Lung (tissue), 16 donors: ENCODE measurements around the gene PRAMEF2. TPM values are rescaled to one million over a fixed set of nuclear protein-coding genes. Genes with fewer than 3 reads are reported as not detected.
"Not testable (repeated sequence)": the region's sequence is repeated elsewhere in the genome, so short reads cannot be mapped to it uniquely, and the experiment has no call there.

Experiments
- ATAC-seq: fragments of 200-7000 bp; cut with Tn5 transposase; one replicate; pipeline ENCODE4 v1.9.1; 2020; ENCODE audit warnings: moderate number of reproducible peaks; ENCODE audit not compliant: insufficient read depth, low FRiP score
- DNase-seq, 3 donors: peaks; one replicate each; pipeline ENCODE4 v3.0.0-alpha.2; 2013 to 2017
- H3K27ac ChIP-seq, 2 donors: one replicate each; pipeline ENCODE4 v1.5.1; 2013; ENCODE audit warnings: mild to moderate bottlenecking in 2 of 2, moderate library complexity in 2 of 2, control low read depth in 1 of 2, inconsistent platforms in 1 of 2, low read depth in 1 of 2, low read length in 1 of 2
- H3K27me3 ChIP-seq, 3 donors: one replicate each; pipeline ENCODE4 v1.5.1; 2013; ENCODE audit warnings: low read length in 2 of 3; ENCODE audit not compliant: control insufficient read depth in 3 of 3, insufficient read depth in 3 of 3
- H3K36me3 ChIP-seq, 4 donors: one replicate each; pipeline ENCODE4 v1.5.1; 2013; ENCODE audit warnings: low read length in 4 of 4, mild to moderate bottlenecking in 1 of 4, moderate library complexity in 1 of 4; ENCODE audit not compliant: control insufficient read depth in 4 of 4, insufficient read depth in 4 of 4
- H3K4me1 ChIP-seq, 5 donors: one replicate each; pipeline ENCODE4 v1.5.1; 2013; ENCODE audit warnings: low read length in 5 of 5, mild to moderate bottlenecking in 2 of 5, moderate library complexity in 1 of 5; ENCODE audit not compliant: control insufficient read depth in 5 of 5, insufficient read depth in 5 of 5
- H3K4me3 ChIP-seq: one replicate; pipeline ENCODE4 v1.5.1; 2013; ENCODE audit warnings: mild to moderate bottlenecking, control low read depth, moderate library complexity
- H3K9ac ChIP-seq, 2 donors: one replicate each; pipeline ENCODE4 v1.5.1; 2013; ENCODE audit warnings: low read length in 2 of 2, control low read depth in 1 of 2; ENCODE audit not compliant: insufficient read depth in 1 of 2
- H3K9me3 ChIP-seq, 4 donors: one replicate each; pipeline ENCODE4 v1.5.1; 2013; ENCODE audit warnings: low read length in 3 of 4, mild to moderate bottlenecking in 1 of 4, moderate library complexity in 1 of 4; ENCODE audit not compliant: control insufficient read depth in 4 of 4, insufficient read depth in 3 of 4
- WGBS, 2 donors: extraction: QIAGEN DNeasy Blood & Tissue Kit; methylation state at CpG; one replicate each; pipeline ENCODE4 v1.1.7; 2013; 5-methylcytosine and 5-hydroxymethylcytosine counted together
- long read RNA-seq, 5 donors: transcript quantifications; one replicate each; lab custom pipeline, GENCODE V29; 2026
- polyA plus RNA-seq, 2 donors: library from polyadenylated mRNA; stranded (reverse); fragments of 200-250 nt; gene quantifications; one replicate each; pipeline ENCODE4 v1.2.1, GENCODE V29; 2013
- total RNA-seq, 2 donors: library from RNA; depleted of rRNA in 1 of 2; stranded (reverse); fragments of >200 nt in 1 of 2; gene quantifications; one replicate each; pipeline ENCODE4 v1.2.1, GENCODE V29; 2014 to 2021
- TF ChIP-seq, protein P1 (sequence below): IDR thresholded peaks from 2 replicates; pipeline ENCODE4 v1.5.1; 2012; ENCODE audit warnings: mild to moderate bottlenecking; ENCODE audit errors: control extremely low read depth, extremely low read depth
- donor health status: control.
- donor health status: control.
- donor health status: Bipolar disorder and iron deficiency.
- donor health status: healthy.
- donor health status: DM: yes; HTN: yes; CAD: no.

The PRAMEF2 gene
- total RNA-seq (not detected), polyA plus RNA-seq (not detected)
- long read RNA-seq, donor 1, result 0 reads
- long read RNA-seq, donor 2, result 0 reads
- long read RNA-seq, donor 3, result 0 reads
- long read RNA-seq, donor 4, result 0 reads
- long read RNA-seq, donor 5, result 0 reads

- 75 to 83% methylated on average over 2 of the region's 2 CpGs for WGBS, 2 donors
- not testable (repeated sequence) for H3K4me3 ChIP-seq, DNase-seq, H3K9ac ChIP-seq, ATAC-seq, H3K4me1 ChIP-seq, H3K27ac ChIP-seq, H3K9me3 ChIP-seq, H3K36me3 ChIP-seq, H3K27me3 ChIP-seq
Observed at GRCh38 chr1:12856786-12857185, at the start of gene PRAMEF2. Gene PRAMEF2, plus strand, starts transcription at chr1:12857086. Its CDS starts 1,924 bp downstream, at chr1:12859010.

DNA sequence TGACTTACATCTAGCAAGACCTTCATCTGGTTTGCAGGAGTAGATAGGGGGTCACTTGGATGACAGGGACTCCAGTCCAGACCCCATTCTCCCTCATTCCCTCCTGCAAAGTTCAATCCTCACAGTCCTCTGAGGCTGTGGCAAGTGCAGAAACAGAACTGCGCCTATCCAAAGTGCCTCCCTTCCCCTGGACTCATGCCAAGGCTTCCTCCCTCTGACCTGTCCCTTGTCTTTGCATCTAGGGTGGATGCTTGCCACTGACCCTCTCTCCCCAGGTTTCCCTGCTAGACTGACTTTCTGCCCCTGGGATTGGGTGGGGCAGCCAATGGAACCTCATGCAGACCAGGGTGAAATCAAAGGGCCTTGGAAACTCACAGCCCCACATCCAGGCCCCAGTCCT is 47.0 kb upstream of the PRAMEF2 start:
- no peak for ATAC-seq
- no peaks in the 10 kb centered on the region for H3K27me3 ChIP-seq

DNA sequence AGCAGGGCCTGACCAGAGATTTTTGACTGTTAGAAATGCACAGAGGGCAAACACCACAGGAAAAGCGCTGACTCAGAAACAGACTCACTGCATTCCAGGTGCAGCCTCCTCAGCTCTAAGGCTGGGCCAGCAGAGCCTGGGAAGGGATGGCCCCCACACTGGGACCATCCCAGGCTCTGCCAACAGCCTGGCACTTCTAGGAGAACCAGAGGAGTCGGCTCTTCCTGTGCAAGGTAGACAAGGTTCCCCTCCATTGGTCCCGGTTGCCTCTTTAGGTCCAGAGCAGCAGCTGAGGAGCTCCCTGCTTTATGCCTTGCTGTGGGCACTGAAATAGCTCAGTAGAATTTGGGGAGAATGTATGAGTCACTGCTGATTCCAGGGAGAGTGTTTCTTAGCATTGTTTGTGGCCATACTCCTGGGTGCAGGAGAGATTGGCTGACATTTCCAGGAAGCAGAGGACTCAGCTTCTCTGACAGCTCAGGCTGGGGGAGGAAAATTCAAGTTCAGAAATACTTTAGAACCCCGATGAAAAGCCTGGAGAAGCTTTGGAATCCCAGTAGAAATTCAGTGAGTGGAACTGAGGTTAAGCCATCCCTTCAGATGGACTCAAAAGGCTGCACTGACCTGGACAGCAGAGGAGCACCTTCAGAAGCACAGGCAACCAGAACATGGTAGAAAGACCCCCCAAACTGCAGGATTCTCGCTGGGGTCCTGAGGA is 46.0 kb upstream of the PRAMEF2 start:
- DNase-seq (no peak), ATAC-seq (no peak)
- Histone ChIP-seq H3K27ac (no peak overlapping the region), H3K4me3 (no peak overlapping the region), H3K4me1 (no peaks in the 10 kb centered on the region), H3K9ac (no peak overlapping the region), H3K36me3 (no peaks in the 10 kb centered on the region), H3K9me3 (peaks cover 0 to 9% (median 0%) of the 10 kb centered on the region in 4 donors), H3K27me3 (no peaks in the 10 kb centered on the region)
- TF ChIP-seq, protein P1, sequence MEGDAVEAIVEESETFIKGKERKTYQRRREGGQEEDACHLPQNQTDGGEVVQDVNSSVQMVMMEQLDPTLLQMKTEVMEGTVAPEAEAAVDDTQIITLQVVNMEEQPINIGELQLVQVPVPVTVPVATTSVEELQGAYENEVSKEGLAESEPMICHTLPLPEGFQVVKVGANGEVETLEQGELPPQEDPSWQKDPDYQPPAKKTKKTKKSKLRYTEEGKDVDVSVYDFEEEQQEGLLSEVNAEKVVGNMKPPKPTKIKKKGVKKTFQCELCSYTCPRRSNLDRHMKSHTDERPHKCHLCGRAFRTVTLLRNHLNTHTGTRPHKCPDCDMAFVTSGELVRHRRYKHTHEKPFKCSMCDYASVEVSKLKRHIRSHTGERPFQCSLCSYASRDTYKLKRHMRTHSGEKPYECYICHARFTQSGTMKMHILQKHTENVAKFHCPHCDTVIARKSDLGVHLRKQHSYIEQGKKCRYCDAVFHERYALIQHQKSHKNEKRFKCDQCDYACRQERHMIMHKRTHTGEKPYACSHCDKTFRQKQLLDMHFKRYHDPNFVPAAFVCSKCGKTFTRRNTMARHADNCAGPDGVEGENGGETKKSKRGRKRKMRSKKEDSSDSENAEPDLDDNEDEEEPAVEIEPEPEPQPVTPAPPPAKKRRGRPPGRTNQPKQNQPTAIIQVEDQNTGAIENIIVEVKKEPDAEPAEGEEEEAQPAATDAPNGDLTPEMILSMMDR, result no peak
- WGBS, 2 donors, result 67 to 75% methylated on average over 5 of the region's 5 CpGs

More for the DNA sequence above, 47.0 kb upstream of the PRAMEF2 start:
- TF ChIP-seq, protein P1, result no peak
- no peaks in the 10 kb centered on the region for H3K4me1 ChIP-seq
- no peak overlapping the region for H3K9ac ChIP-seq
- no peak overlapping the region for H3K4me3 ChIP-seq
- no peaks in the 10 kb centered on the region for H3K36me3 ChIP-seq
- WGBS, 2 donors, result 80 to 95% methylated on average over 1 of the region's 1 CpG
- DNase-seq, result no peak
- H3K9me3 ChIP-seq, result peaks cover 0 to 9% (median 0%) of the 10 kb centered on the region in 4 donors
- H3K27ac ChIP-seq, result no peak overlapping the region

- Histone ChIP-seq H3K9ac (no peak overlapping the region), H3K27me3 (no peaks in the 10 kb centered on the region), H3K27ac (no peak overlapping the region), H3K4me3 (no peak overlapping the region), H3K4me1 (no peaks in the 10 kb centered on the region), H3K9me3 (peaks cover 0 to 8% (median 0%) of the 10 kb centered on the region in 4 donors), H3K36me3 (no peaks in the 10 kb centered on the region)
- 56 to 63% methylated on average over 2 of the region's 2 CpGs for WGBS, 2 donors
- TF ChIP-seq, protein P1, result no peak
- no peak for DNase-seq
- ATAC-seq, result no peak
Observed at GRCh38 chr1:12811409-12811784, 45.5 kb upstream of the PRAMEF2 start.

GRCh38 chr1:12819061-12819460 is 37.8 kb upstream of the PRAMEF2 start:
- H3K27ac ChIP-seq, H3K4me3 ChIP-seq, H3K9me3 ChIP-seq, DNase-seq, H3K4me1 ChIP-seq, H3K27me3 ChIP-seq, H3K36me3 ChIP-seq, ATAC-seq, H3K9ac ChIP-seq: not testable (repeated sequence)
- WGBS, 2 donors, result 71 to 80% methylated on average over 6 of the region's 6 CpGs

DNA sequence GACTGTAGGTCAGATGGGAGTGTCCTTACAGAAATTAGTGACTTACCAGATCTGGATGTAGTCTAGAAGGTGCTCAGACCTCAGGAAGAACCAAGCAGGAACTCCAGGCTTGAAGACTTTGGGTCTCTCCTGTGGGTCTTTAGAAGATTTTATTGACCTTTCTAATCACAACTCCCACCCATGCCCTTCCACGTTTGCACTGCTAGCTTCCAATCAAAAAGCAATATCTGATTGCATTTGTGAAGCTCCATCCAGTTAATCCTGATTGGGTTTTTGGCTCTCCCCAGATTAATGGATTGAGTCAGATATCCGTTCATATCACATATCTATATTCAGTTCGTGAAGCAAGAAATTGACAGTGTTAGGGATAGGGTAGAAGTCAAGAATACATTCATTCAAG is 25.6 kb upstream of the PRAMEF2 start, which contains the start of gene PRAMEF11:
Gene PRAMEF11 (minus strand): TSS at position 101 of the 400 bp plus-strand sequence. CDS start 2,621 bp downstream, outside the sequence.
- H3K36me3 ChIP-seq, H3K27ac ChIP-seq, H3K9ac ChIP-seq, H3K4me1 ChIP-seq, H3K4me3 ChIP-seq, DNase-seq, ATAC-seq, H3K9me3 ChIP-seq, H3K27me3 ChIP-seq: not testable (repeated sequence)
- 66 to 73% methylated on average over 3 of the region's 3 CpGs for WGBS, 2 donors
